Measurements from ENCODE around the gene FAM53B.

FAM53B gene

DNA sequence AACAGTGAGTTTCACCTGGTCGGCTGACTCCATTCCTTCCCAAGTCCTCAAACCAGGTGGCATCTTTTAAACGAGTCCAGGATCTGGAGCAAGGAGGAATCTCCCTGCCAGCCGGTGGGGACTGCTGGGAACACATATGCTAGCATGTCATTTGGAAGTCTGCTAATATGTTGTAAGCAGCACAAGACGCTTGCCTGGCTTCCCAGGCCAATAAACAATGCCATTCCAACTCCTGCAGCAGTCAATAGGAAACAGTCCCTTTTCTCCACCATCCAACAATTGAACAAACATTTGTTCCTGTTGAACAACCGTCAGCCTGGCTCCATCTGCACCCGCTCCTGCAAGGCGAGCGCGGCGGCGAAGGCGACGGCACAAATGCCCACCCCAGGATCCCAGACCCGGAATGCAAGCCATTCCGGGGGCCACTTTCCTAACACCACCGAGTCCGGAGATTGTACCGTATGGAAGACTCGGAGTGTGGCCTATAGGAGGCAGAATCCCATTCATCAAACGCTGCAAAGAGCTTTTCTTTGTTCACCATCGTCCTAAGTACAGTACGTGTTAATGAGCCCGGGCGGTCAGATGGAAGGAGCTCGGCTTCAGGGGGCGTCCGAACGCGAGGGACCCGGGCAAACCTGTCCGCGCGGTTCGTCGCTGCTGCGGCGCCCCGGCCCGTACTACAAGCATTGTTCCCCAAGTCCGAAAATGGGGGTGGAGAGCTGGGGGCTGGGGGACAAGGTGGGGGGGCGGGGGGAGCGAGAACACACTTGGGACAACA is 1.6 kb downstream of the FAM53B start:
- peak; percentile 38 for DNase-seq (ENCODE audit: low read depth)

DNA sequence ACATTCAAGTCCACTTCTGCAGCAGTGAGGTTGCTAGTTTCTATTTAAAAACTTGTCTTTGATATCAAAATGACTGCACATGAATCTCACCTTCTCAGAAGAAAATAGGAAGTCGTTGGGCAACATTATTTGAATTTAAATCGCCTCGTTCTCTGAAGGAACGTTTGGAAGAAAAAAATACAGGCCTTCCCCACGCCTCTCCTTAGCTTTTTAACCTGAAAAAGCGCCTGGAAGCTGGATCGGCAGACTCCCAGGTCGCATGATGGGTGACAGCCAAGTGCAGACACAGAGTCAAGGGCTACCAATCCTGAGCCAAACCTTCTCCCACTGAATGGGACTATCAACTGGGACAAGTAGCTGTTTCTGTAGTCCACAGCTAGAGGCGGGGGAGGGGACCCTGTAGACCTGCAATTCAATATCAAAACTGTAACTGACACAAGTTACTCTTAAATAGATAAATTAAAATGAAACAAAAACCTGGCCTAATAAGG is 2.2 kb downstream of the FAM53B start:
- H3K4me3 ChIP-seq (ENCODE audit: control insufficient read depth, low read depth, low read length) = no peak overlapping the region
- TF ChIP-seq CTCF (conservative IDR thresholded peaks at IDR 0.05; ENCODE audit: control insufficient read depth, insufficient read depth, low read depth, low read length) = no peak
- DNase-seq (ENCODE audit: low read depth) = no peak

More for the DNA sequence above, 1.6 kb downstream of the FAM53B start:
- TF ChIP-seq CTCF (conservative IDR thresholded peaks at IDR 0.05; ENCODE audit: control insufficient read depth, insufficient read depth, low read depth, low read length) = peak; percentile 27
- H3K4me3 ChIP-seq (ENCODE audit: control insufficient read depth, low read depth, low read length) = peak overlapping the region; percentile 69

GRCh38 chr10:124741281-124741921 is 2.8 kb downstream of the FAM53B start:
- peak; percentile 78 for DNase-seq (ENCODE audit: low read depth)
- H3K4me3 ChIP-seq (ENCODE audit: control insufficient read depth, low read depth, low read length) = no peak overlapping the region
- TF ChIP-seq CTCF (conservative IDR thresholded peaks at IDR 0.05; ENCODE audit: control insufficient read depth, insufficient read depth, low read depth, low read length) = peak; percentile 84

DNA sequence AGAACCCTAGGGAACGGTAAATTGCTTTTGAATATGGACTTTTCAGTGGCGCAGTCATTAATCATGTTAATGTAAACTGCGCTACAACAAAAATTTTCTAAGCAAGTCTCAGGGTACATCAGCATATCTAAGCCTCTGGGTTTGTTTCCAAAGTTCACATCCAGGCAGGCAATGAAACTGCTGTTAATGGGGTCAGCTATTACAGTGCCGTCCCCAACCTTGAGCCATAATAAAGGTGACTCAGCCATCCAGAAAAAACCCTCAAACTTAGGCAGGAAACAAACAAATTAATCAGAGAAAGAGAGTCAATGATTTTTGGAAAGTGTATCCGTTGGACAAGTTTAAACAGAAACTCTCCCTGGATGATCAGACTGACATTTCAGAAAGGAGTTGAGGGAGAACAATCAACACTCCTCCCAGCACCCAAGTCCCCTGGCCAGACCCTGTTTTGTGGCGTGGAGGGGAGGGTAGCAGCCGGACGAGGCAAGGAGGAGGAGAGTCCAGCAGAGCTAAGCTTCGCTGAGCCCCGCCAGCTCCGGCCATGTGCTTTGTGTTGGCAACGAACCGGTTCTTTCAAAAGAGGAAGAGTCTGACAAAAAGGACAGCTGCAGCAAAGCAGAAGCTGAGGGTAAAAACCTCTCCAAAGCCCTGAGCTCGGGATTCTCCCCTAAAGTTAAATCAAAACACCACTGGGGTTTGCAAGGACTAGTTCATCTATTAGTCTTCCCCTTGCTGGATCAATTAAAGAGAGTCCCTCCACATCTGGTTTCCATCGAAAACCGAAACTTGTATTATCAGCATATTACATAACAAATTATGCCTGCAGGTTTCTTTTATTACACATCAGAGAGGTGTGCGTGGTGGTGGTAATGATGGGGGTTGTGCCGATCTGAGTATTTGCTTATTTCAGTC is 3.6 kb downstream of the FAM53B start:
- no peak for TF ChIP-seq CTCF (conservative IDR thresholded peaks at IDR 0.05; ENCODE audit: control insufficient read depth, insufficient read depth, low read depth, low read length)
- DNase-seq (ENCODE audit: low read depth) = peak; percentile 78
- H3K4me3 ChIP-seq (ENCODE audit: control insufficient read depth, low read depth, low read length) = peak overlapping the region; percentile 8

DNA sequence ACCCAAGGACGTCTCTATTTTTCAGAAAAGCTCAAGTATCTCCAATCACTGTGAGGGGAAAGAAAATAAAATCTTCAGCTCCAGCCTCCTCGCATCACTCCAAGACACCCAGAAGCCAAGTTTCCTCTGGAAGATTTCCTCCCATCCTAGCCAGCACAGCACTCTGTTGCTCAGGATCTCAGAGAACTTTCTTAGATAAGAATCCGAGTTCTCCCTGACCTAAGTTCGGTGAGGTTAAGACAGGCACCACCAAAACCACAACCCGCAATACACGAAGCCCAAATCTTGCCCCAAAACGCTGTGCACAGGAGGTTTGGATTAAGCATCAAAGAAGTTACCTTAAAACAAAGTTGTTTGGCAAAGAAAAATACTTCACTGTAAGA is 4.2 kb downstream of the FAM53B start:
- DNase-seq (ENCODE audit: low read depth) = no peak
- peak overlapping the region; percentile 7 for H3K4me3 ChIP-seq (ENCODE audit: control insufficient read depth, low read depth, low read length)
- TF ChIP-seq CTCF (conservative IDR thresholded peaks at IDR 0.05; ENCODE audit: control insufficient read depth, insufficient read depth, low read depth, low read length) = no peak

GRCh38 chr10:124739119-124739921 is 4.9 kb downstream of the FAM53B start:
- TF ChIP-seq CTCF (conservative IDR thresholded peaks at IDR 0.05; ENCODE audit: control insufficient read depth, insufficient read depth, low read depth, low read length) = no peak
- no peak for DNase-seq (ENCODE audit: low read depth)
- H3K4me3 ChIP-seq (ENCODE audit: control insufficient read depth, low read depth, low read length) = no peak overlapping the region
